ENCODE results near the gene SLF2.
A peak's percentile ranks its signal among the peaks of the same experiment; 100 is the strongest.

The SLF2 gene

GRCh38 chr10:100866575-100867098 is 46.1 kb upstream of the SLF2 start:
- DNase-seq (ENCODE audit: low spot score) = no peak
- no peak for TF ChIP-seq CTCF (conservative IDR thresholded peaks at IDR 0.05; ENCODE audit: low read depth)
- CTCF ChIA-PET = interaction anchor here (0.9 kb wide), 1 partner anchor 314 kb away, joined by 3 read pairs; no protein-coding TSS in a partner anchor
- no peak overlapping the region for H3K27ac ChIP-seq
- POLR2A ChIA-PET (ENCODE audit: low non-redundant PET) = no interaction called here

GRCh38 chr10:100867261-100867963 is 45.4 kb upstream of the SLF2 start:
- POLR2A ChIA-PET (ENCODE audit: low non-redundant PET) = no interaction called here
- no peak overlapping the region for H3K27ac ChIP-seq
- no peak for DNase-seq (ENCODE audit: low spot score)
- CTCF ChIA-PET = interaction anchor here (0.6 to 0.9 kb wide), 2 partner anchors 315 to 349 kb away, joined by 3 to 4 read pairs; no protein-coding TSS in a partner anchor
- TF ChIP-seq CTCF (conservative IDR thresholded peaks at IDR 0.05; ENCODE audit: low read depth) = no peak

DNA sequence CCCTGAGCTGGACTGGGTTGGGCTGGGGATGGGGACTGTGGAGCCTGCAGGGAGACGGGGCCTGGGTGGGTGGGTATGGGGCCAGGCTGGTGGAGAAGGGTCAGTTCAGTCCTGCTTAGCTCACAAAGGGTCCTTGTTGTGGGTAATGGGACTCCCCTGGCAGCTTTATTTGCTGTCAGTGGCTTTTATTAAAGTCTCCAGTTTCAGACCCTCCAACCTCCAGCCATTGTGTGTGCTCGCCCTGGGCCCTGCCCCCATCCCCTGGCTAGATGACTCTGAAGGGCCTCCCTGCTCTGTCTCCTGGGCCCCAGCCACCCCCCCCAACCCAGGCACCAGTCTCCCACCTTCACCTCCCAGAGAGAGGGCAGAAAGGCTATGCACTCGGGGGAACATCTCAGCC is 44.4 kb upstream of the SLF2 start:
- no peak overlapping the region for H3K27ac ChIP-seq
- DNase-seq (ENCODE audit: low spot score) = no peak
- ChIA-PET POLR2A (ENCODE audit: low non-redundant PET) (no interaction called here), CTCF (interaction anchor here (0.8 to 1.3 kb wide), 2 partner anchors 10 to 306 kb away, joined by 3 read pairs; no protein-coding TSS in a partner anchor)
- no peak for TF ChIP-seq CTCF (conservative IDR thresholded peaks at IDR 0.05; ENCODE audit: low read depth)

DNA sequence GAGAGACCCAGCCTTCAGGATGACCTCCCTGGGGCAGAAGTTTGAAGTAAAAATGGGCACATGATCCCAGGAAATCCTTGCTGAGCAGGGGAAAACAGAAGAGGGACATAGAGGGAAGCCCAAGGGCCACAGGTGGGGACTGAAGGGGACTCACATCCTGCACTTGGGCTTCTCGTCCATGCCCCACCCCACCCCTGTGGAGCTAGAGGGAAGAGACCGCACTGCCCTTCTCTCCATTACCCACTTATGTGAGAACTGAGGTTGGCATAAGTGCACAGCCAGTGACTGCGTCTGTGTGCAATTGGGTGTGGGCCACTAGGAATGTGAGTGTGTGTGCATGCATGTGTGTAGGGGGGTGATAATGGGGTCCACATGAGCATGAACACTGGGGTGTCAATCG is 43.4 kb upstream of the SLF2 start:
- no peak overlapping the region for H3K27ac ChIP-seq
- TF ChIP-seq CTCF (conservative IDR thresholded peaks at IDR 0.05; ENCODE audit: low read depth) = no peak
- ChIA-PET POLR2A (ENCODE audit: low non-redundant PET) (no interaction called here), CTCF (interaction anchor here (0.6 to 1.3 kb wide), 2 partner anchors 76 to 307 kb away, joined by 3 read pairs; no protein-coding TSS in a partner anchor)
- no peak for DNase-seq (ENCODE audit: low spot score)

DNA sequence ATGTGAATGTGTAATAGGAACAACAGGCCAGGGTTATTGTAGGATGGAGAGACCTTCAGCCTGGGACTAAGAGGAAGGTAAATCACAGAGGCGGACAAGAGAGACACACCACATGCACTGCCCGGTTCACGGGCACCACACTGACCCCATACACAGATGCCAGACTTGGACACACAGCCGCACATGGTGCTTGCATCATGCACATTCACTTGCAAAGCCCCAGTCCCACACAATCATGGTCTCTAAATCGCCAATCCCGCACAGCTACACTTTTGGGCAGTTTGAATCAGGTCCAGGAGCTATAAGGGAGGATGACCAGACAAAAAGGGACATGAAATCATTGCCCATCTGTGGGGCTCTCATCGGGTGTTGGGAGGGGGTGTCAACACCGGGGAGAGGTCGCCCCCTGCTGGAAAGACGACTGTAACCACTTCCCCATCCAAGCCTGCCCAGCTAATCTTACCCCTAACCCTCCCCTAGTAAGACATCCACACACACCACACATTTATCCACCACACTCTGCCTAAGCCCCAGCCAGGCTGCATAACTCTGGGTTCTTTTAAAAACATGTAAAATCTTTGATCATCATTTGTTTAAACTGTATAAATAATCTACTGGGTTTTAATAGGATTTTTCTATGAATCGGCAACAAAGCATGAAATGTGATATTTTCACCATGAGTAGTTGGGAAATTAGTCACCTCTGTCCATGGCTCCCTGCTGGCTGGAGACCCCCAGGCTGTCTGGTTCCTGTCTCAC is 40.5 kb upstream of the SLF2 start:
- TF ChIP-seq CTCF (conservative IDR thresholded peaks at IDR 0.05; ENCODE audit: low read depth) = no peak; the same call in 1 of the 2 replicates
- ChIA-PET CTCF (interaction anchor here (0.6 to 2.5 kb wide), 9 partner anchors 23 to 347 kb away, joined by 3 to 15 read pairs (median 3); no protein-coding TSS in a partner anchor), POLR2A (ENCODE audit: low non-redundant PET) (no interaction called here)
- H3K27ac ChIP-seq = no peak overlapping the region
- peak; percentile 62 for DNase-seq (ENCODE audit: low spot score)

- POLR2A ChIA-PET (ENCODE audit: low non-redundant PET) = no interaction called here
Observed at GRCh38 chr10:100873146-100873826, 39.5 kb upstream of the SLF2 start.

More at GRCh38 chr10:100873146-100873826, 39.5 kb upstream of the SLF2 start:
- no peak overlapping the region for H3K27ac ChIP-seq
- DNase-seq (ENCODE audit: low spot score) = no peak
- CTCF ChIA-PET = interaction anchor here (0.7 to 0.9 kb wide), 2 partner anchors 24 to 267 kb away, joined by 3 read pairs; no protein-coding TSS in a partner anchor
- TF ChIP-seq CTCF (conservative IDR thresholded peaks at IDR 0.05; ENCODE audit: low read depth) = no peak
